GM12878 (cell line): ENCODE data around the gene MRPL53. TPM values are rescaled to one million over a fixed set of nuclear protein-coding genes. Genes with fewer than 3 reads are reported as not detected.

ENCODE experiments used
- CREB1 ChIP-seq: IDR thresholded peaks from 2 replicates; pipeline ENCODE4 v1.6.1; 2012; ENCODE audit warnings: low read depth, mild to moderate bottlenecking, inconsistent platforms
- MYC ChIP-seq: IDR thresholded peaks from 2 replicates; pipeline ENCODE4 v1.6.1; 2011; ENCODE audit warnings: mild to moderate bottlenecking, low read length, moderate library complexity, inconsistent platforms; ENCODE audit not compliant: insufficient read depth, insufficient replicate concordance, insufficient read length, severe bottlenecking
- NFYB ChIP-seq: IDR thresholded peaks from 2 replicates; pipeline ENCODE4 v1.6.1; 2011; ENCODE audit warnings: low read depth, mild to moderate bottlenecking, low read length, improper control_type of control experiment, moderate library complexity; ENCODE audit not compliant: insufficient read depth
- PAX5 ChIP-seq: IDR thresholded peaks from 2 replicates; pipeline ENCODE4 v1.6.1; 2011; ENCODE audit warnings: low read depth, low read length, borderline replicate concordance
- PML ChIP-seq: IDR thresholded peaks from 2 replicates; pipeline ENCODE4 v1.6.1; 2012; ENCODE audit warnings: low read length, inconsistent platforms
- ZNF24 ChIP-seq: fragments of 450-650 bp; IDR thresholded peaks from 2 replicates; pipeline ENCODE4 v1.6.1; 2017; ENCODE audit warnings: antibody characterized with exemption, mild to moderate bottlenecking
- ZNF687 ChIP-seq: fragments of 450-650 bp; IDR thresholded peaks from 2 replicates; pipeline ENCODE4 v1.6.1; 2017; ENCODE audit warnings: mild to moderate bottlenecking, moderate library complexity
- ZZZ3 ChIP-seq: IDR thresholded peaks from 2 replicates; pipeline ENCODE4 v1.6.1; 2011; ENCODE audit warnings: low read depth; ENCODE audit not compliant: control insufficient read depth, insufficient read length
- polyA plus RNA-seq, 11 experiments: library from polyadenylated mRNA; depleted of rRNA in 4 of 11; unstranded in 6 of 11; stranded (reverse) in 5 of 11; fragments of >200 nt; fragmentation: Nextera tagmentation in 4 of 11; fragmentation: Illumina TruSeq in 1 of 11; extraction: Ambion mirVana in 4 of 11; extraction: Trizol in 1 of 11; gene quantifications; 1 replicate in 1 of 11; 2 replicates in 10 of 11; pipeline versions ENCODE4 v1.2.1 to v1.2.3, GENCODE V29; 2011 to 2016; ENCODE audit warnings: inconsistent platforms in 2 of 11, missing spikeins in 2 of 11, low read depth in 1 of 11
- total RNA-seq, 4 experiments: library from RNA; depleted of rRNA in 3 of 4; stranded (reverse); fragments of >200 nt in 3 of 4; fragmentation: Illumina TruSeq in 1 of 4; extraction: Trizol in 1 of 4; gene quantifications; 2 replicates each; pipeline versions ENCODE4 v1.2.1 to v1.2.3, GENCODE V29; 2013 to 2021

The MRPL53 gene
- total and polyA plus RNA-seq, 10 of the 15 experiments (the other 5 are each of a cell fraction or from before 2014, with no cell fraction given) = 15.1 to 167 (median 80.9) TPM

GRCh38 chr2:74507926-74508520, 35.5 kb upstream of the MRPL53 start (continued):
- TF ChIP-seq ZNF687 (no peak), PAX5 (no peak), MYC (no peak), ZZZ3 (no peak), PML (no peak), ZNF24 (no peak), CREB1 (no peak), NFYB (no peak)
- TF ChIP-seq, all 136 proteins: peak for 3
